Activated T-helper 17 cell treated with anti-CD3 and anti-CD28 coated beads, Interleukin-2, amount 50 U/mL, for 72 hours (primary cell): Measurements from ENCODE around the gene HBS1L. TPM values are rescaled to one million over a fixed set of nuclear protein-coding genes. Genes with fewer than 3 reads are reported as not detected.

ENCODE experiments used
- ATAC-seq: fragments of 150-1000 bp; cut with Tn5 transposase; replicated peaks from 2 replicates; pipeline ENCODE4 v1.10.0; 2021; ENCODE audit warnings: mild to moderate bottlenecking, moderate library complexity
- H3K27ac Mint-ChIP-seq: one replicate; pipeline ENCODE4 v1.8.0; 2022; ENCODE audit warnings: mixed read lengths
- H3K27me3 Mint-ChIP-seq: one replicate; pipeline ENCODE4 v1.8.0; 2022; ENCODE audit warnings: mixed read lengths
- H3K36me3 Mint-ChIP-seq: one replicate; pipeline ENCODE4 v1.8.0; 2022; ENCODE audit warnings: low read depth, mild to moderate bottlenecking, mixed read lengths
- H3K4me1 Mint-ChIP-seq: one replicate; pipeline ENCODE4 v1.8.0; 2022; ENCODE audit warnings: mixed read lengths
- H3K4me3 Mint-ChIP-seq: one replicate; pipeline ENCODE4 v1.8.0; 2022; ENCODE audit warnings: mild to moderate bottlenecking, mixed read lengths
- H3K9me3 Mint-ChIP-seq: one replicate; pipeline ENCODE4 v1.8.0; 2022; ENCODE audit warnings: mixed read lengths
- total RNA-seq, 2 donors: library from RNA; stranded (reverse); gene quantifications; one replicate each; pipeline ENCODE4 v1.2.3, GENCODE V29; 2022

The HBS1L gene
- total RNA-seq, 2 donors from 2014 or later: 149 to 167 TPM

DNA sequence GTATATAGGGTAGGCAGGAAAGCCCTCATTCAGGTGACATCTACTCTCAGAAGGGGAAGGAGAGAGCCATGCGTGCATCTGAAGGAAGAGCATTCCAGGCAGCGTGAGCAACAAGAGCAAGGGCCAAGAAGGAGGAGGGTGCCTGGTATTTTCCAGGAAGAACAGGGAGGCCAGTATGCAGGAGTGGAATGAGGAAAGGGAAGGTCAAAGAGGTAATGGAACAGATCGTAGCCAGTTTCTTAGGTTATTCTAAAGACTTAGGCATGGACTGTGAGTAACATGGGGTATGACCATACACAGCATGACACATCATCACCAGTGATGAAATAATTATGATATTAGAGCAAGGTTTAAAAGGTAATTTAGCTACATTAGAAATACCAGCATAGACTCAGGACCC is 128.8 kb downstream of the HBS1L start:
- Mint-ChIP-seq H3K9me3 (no peaks in the 10 kb centered on the region), H3K4me1 (no peaks in the 10 kb centered on the region), H3K36me3 (no peaks in the 10 kb centered on the region), H3K27ac (no peak overlapping the region), H3K4me3 (no peak overlapping the region), H3K27me3 (no peaks in the 10 kb centered on the region)
- no peak for ATAC-seq

GRCh38 chr6:134921721-134922261 is 132.8 kb downstream of the HBS1L start:
- H3K4me1 Mint-ChIP-seq: no peaks in the 10 kb centered on the region
- H3K27ac Mint-ChIP-seq: no peak overlapping the region
- H3K9me3 Mint-ChIP-seq: no peaks in the 10 kb centered on the region
- ATAC-seq: no peak
- H3K27me3 Mint-ChIP-seq: no peaks in the 10 kb centered on the region
- H3K36me3 Mint-ChIP-seq: no peaks in the 10 kb centered on the region
- H3K4me3 Mint-ChIP-seq: no peak overlapping the region

DNA sequence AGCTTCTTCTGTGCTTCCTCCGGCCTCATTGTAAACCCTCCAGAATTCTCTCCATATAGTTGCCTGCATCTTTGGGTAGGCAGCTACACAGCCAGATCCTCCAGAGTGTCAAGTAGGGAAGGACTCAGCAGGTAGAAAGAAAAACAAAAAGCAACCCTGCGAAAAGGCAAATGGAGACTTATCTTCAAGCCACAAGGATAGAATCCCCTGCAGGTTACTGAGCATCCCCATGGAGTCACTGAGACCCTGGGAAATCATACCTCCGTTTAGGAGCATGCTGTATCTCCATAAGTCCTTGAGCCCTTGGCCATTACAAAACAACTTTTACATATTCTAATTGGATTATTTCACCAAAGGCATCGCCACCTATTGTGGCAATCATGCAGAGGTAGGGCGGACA is 133.3 kb downstream of the HBS1L start:
- H3K9me3 Mint-ChIP-seq: no peaks in the 10 kb centered on the region
- H3K4me1 Mint-ChIP-seq: no peaks in the 10 kb centered on the region
- no peak for ATAC-seq
- no peak overlapping the region for H3K27ac Mint-ChIP-seq
- H3K36me3 Mint-ChIP-seq: no peaks in the 10 kb centered on the region
- H3K4me3 Mint-ChIP-seq: no peak overlapping the region
- H3K27me3 Mint-ChIP-seq: no peaks in the 10 kb centered on the region

DNA sequence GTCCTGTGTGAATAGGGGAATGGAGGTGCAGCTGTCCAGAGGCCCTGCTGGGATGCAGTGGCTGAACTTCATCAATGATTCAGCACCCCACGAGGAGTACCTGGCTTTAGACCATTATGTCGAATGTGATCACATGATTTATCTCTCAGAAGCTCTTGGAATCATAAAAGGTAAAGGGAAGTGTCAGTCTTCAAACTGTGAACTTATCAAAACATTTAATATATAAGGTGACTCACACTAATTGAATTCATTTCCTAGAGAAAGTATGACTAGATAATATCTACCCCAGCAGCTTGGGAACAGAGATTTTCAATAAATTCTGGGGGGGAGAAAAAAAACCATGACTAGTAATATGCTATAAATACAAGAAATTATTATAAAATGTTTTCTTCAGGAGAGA is 134.2 kb downstream of the HBS1L start:
- Mint-ChIP-seq H3K27ac (no peak overlapping the region), H3K27me3 (no peaks in the 10 kb centered on the region), H3K4me1 (no peaks in the 10 kb centered on the region), H3K4me3 (no peak overlapping the region), H3K9me3 (no peaks in the 10 kb centered on the region), H3K36me3 (no peaks in the 10 kb centered on the region)
- ATAC-seq: no peak

- ATAC-seq: no peak
- Mint-ChIP-seq H3K9me3 (no peaks in the 10 kb centered on the region), H3K4me3 (no peak overlapping the region), H3K27me3 (no peaks in the 10 kb centered on the region), H3K36me3 (no peaks in the 10 kb centered on the region), H3K4me1 (no peaks in the 10 kb centered on the region), H3K27ac (no peak overlapping the region)
Measured at GRCh38 chr6:134918418-134918961, 136.1 kb downstream of the HBS1L start.

DNA sequence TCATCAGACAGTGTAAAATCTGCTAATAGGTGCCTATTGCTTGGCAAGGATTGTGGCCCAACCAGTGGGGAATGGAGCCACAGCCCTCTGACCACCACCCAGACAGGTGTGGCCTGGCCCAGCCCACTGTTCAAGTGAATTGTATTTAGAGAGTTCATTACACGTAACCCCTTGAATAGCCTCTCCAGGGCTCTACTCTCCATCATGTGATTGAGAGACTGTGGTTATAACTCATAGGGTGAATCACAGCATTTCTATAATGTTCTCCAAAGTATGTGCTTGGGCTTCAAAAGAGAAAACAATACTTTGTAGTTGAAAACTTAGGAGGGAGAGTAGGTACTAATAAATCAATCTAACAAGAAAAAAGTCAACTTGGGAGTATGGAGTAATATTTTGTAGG is 143.1 kb downstream of the HBS1L start:
- Mint-ChIP-seq H3K27me3 (peaks cover 7% of the 10 kb centered on the region), H3K27ac (no peak overlapping the region), H3K4me3 (no peak overlapping the region), H3K36me3 (no peaks in the 10 kb centered on the region), H3K4me1 (no peaks in the 10 kb centered on the region), H3K9me3 (no peaks in the 10 kb centered on the region)
- peak; percentile 71 for ATAC-seq

DNA sequence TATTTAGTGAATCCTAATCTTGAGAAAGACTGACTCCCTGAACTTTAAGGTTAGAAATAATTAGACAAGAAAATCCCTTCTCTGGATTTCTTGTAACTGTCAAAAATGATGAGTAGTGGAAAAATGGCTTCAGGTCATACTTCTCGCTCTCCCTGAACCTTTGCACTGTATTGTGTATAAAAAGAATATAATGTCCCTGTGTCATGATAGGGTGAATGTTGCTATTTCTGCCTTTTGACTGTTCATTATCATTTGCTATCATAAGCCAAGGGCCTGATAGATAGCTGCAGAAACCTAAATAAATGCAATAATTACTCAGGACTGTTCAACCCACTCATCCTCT is 144.1 kb downstream of the HBS1L start:
- Mint-ChIP-seq H3K27ac (no peak overlapping the region), H3K9me3 (no peaks in the 10 kb centered on the region), H3K36me3 (no peaks in the 10 kb centered on the region), H3K4me3 (no peak overlapping the region), H3K4me1 (no peaks in the 10 kb centered on the region), H3K27me3 (peaks cover 7% of the 10 kb centered on the region)
- no peak for ATAC-seq

Other genes with a start within 250 kb of the HBS1L start
- gene ALDH8A1, start 104.7 kb downstream of the HBS1L start, total RNA-seq: 1 to 10 TPM; 1.2 to 4.4 TPM
- gene MYB, start 126.5 kb upstream of the HBS1L start, total RNA-seq: 10 to 100 TPM; 29.9 to 81.5 TPM